CD4-positive, alpha-beta T cell treated with Interleukin-4 for 4 hours (primary cell): ENCODE results near the gene CD82.
"Not testable (repeated sequence)": the region's sequence is repeated elsewhere in the genome, so short reads cannot be mapped to it uniquely, and the experiment has no call there.

ENCODE experiments used
- DNase-seq: peaks from one replicate; pipeline ENCODE4 v3.0.0-alpha.2; 2020

The CD82 gene

GRCh38 chr11:44643217-44643616, 77.8 kb downstream of the CD82 start:
- DNase-seq = no peak

GRCh38 chr11:44645827-44646226, 80.4 kb downstream of the CD82 start:
- DNase-seq = no peak

- DNase-seq = not testable (repeated sequence)
Measured at GRCh38 chr11:44647255-44647955, 81.9 kb downstream of the CD82 start.

GRCh38 chr11:44648109-44648508, 82.6 kb downstream of the CD82 start:
- DNase-seq = no peak

GRCh38 chr11:44651535-44652155, 86.2 kb downstream of the CD82 start:
- no peak for DNase-seq

- DNase-seq = no peak
Measured at GRCh38 chr11:44652901-44653644, 87.6 kb downstream of the CD82 start.

- no peak for DNase-seq
Measured at GRCh38 chr11:44654057-44654456, 88.6 kb downstream of the CD82 start.

- no peak for DNase-seq
Measured at GRCh38 chr11:44654596-44654995, 89.1 kb downstream of the CD82 start.

- DNase-seq = no peak
Measured at GRCh38 chr11:44657836-44658505, 92.5 kb downstream of the CD82 start.

- DNase-seq = peak; percentile 32
Measured at GRCh38 chr11:44658506-44658850, 93.0 kb downstream of the CD82 start.

- no peak for DNase-seq
Measured at GRCh38 chr11:44659641-44660040, 94.2 kb downstream of the CD82 start.

- not testable (repeated sequence) for DNase-seq
Measured at GRCh38 chr11:44660535-44660934, 95.1 kb downstream of the CD82 start.

- no peak for DNase-seq
Measured at GRCh38 chr11:44661311-44661717, 95.9 kb downstream of the CD82 start.
